HEK293 (cell line): Measurements from ENCODE around the gene UGT2B7.

Experiments
- CTCF ChIA-PET: fragments of 350-600 bp; formaldehyde crosslinking; extraction: SDS; loops from one replicate; lab custom pipeline; 2021; ENCODE audit warnings: antibody characterized with exemption; lab: Yijun Ruan, JAX
- POLR2A ChIA-PET: fragments of 300-600 bp; formaldehyde crosslinking; extraction: SDS; loops from one replicate; lab custom pipeline; 2020; ENCODE audit warnings: antibody characterized with exemption, inconsistent platforms; lab: Yijun Ruan, JAX
- H3K27ac ChIP-seq: fragments of 200-500 bp; sonication (Bioruptor generic); 2 replicates; pipeline ENCODE4 v1.5.1; 2014; ENCODE audit warnings: low read depth, low read length, control low read depth, inconsistent platforms; ENCODE audit errors: extremely low read depth
- H3K36me3 ChIP-seq, 2 experiments: fragments of 200-500 bp in 1 of 2; sonication (Bioruptor generic) in 1 of 2; 1 replicate in 1 of 2; 2 replicates in 1 of 2; pipeline ENCODE4 v1.5.1; 2014 to 2017; ENCODE audit warnings: inconsistent platforms in 2 of 2, low read length in 2 of 2; ENCODE audit not compliant: control insufficient read depth in 2 of 2, insufficient read depth in 1 of 2
- H3K4me1 ChIP-seq: fragments of 200-500 bp; sonication (Bioruptor generic); 2 replicates; pipeline ENCODE4 v1.5.1; 2014; ENCODE audit warnings: mild to moderate bottlenecking, low read length, inconsistent platforms; ENCODE audit not compliant: control insufficient read depth, insufficient read depth
- H3K4me3 ChIP-seq: 2 replicates; pipeline ENCODE4 v1.5.1; 2011; ENCODE audit warnings: low read depth, mild to moderate bottlenecking, control low read depth, low read length, moderate library complexity
- H3K9me3 ChIP-seq: fragments of 200-500 bp; sonication (Bioruptor generic); 2 replicates; pipeline ENCODE4 v1.5.1; 2014; ENCODE audit warnings: low read depth, low read length, inconsistent platforms; ENCODE audit not compliant: control insufficient read depth, insufficient read depth
- GLIS2 ChIP-seq: fragments of 450-650 bp; formaldehyde crosslinking; IDR thresholded peaks from 2 replicates; pipeline ENCODE4 v1.5.1; 2016; ENCODE audit warnings: missing biosample characterization, missing genetic modification characterization
- HOXA7 ChIP-seq: sonication (generic); formaldehyde crosslinking; IDR thresholded peaks from 2 replicates; pipeline ENCODE4 v1.8.1; 2022; ENCODE audit warnings: missing genetic modification reagents, borderline replicate concordance
- KLF16 ChIP-seq: fragments of 450-650 bp; formaldehyde crosslinking; IDR thresholded peaks from 2 replicates; pipeline ENCODE4 v1.5.1; 2017; ENCODE audit warnings: missing biosample characterization, missing genetic modification characterization
- OVOL3 ChIP-seq: fragments of 450-650 bp; formaldehyde crosslinking; IDR thresholded peaks from 2 replicates; pipeline ENCODE4 v1.5.1; 2016; ENCODE audit warnings: missing biosample characterization, missing genetic modification characterization
- SCRT1 ChIP-seq: fragments of 450-650 bp; formaldehyde crosslinking; IDR thresholded peaks from 2 replicates; pipeline ENCODE4 v1.5.1; 2016; ENCODE audit warnings: missing biosample characterization, missing genetic modification characterization, borderline replicate concordance
- YY1 ChIP-seq: fragments of 450-650 bp; formaldehyde crosslinking; IDR thresholded peaks from 2 replicates; pipeline ENCODE4 v1.5.1; 2018; ENCODE audit warnings: missing biosample characterization, missing genetic modification characterization
- ZBTB17 ChIP-seq: fragments of 450-650 bp; formaldehyde crosslinking; IDR thresholded peaks from 2 replicates; pipeline ENCODE4 v1.5.1; 2016; ENCODE audit warnings: missing biosample characterization, missing genetic modification characterization
- ZNF140 ChIP-seq: fragments of 450-650 bp; formaldehyde crosslinking; IDR thresholded peaks from 2 replicates; pipeline ENCODE4 v1.5.1; 2016; ENCODE audit warnings: missing biosample characterization, missing genetic modification characterization
- ZNF311 ChIP-seq: fragments of 450-650 bp; formaldehyde crosslinking; IDR thresholded peaks from 2 replicates; pipeline ENCODE4 v1.5.1; 2017; ENCODE audit warnings: missing biosample characterization, missing genetic modification characterization, borderline replicate concordance
- ZNF366 ChIP-seq: fragments of 450-650 bp; formaldehyde crosslinking; conservative IDR thresholded peaks from 2 replicates; pipeline ENCODE4 v1.5.1; 2016; ENCODE audit warnings: missing biosample characterization, missing genetic modification characterization
- ZNF501 ChIP-seq: fragments of 450-650 bp; formaldehyde crosslinking; IDR thresholded peaks from 2 replicates; pipeline ENCODE4 v1.5.1; 2016; ENCODE audit warnings: missing biosample characterization, missing genetic modification characterization
- ZNF548 ChIP-seq: fragments of 450-650 bp; formaldehyde crosslinking; IDR thresholded peaks from 2 replicates; pipeline ENCODE4 v1.5.1; 2016; ENCODE audit warnings: missing biosample characterization, missing genetic modification characterization
- ZNF555 ChIP-seq: fragments of 450-650 bp; formaldehyde crosslinking; conservative IDR thresholded peaks from 2 replicates; pipeline ENCODE4 v1.5.1; 2017; ENCODE audit warnings: missing biosample characterization, mild to moderate bottlenecking, missing genetic modification characterization, inconsistent platforms
- ZNF626 ChIP-seq: fragments of 450-650 bp; sonication (Bioruptor Pico); formaldehyde crosslinking; IDR thresholded peaks from 2 replicates; pipeline ENCODE4 v1.5.1; 2018; ENCODE audit warnings: missing biosample characterization, missing genetic modification characterization, inconsistent platforms
- ZNF664 ChIP-seq: fragments of 450-650 bp; formaldehyde crosslinking; IDR thresholded peaks from 2 replicates; pipeline ENCODE4 v1.5.1; 2016; ENCODE audit warnings: missing biosample characterization, missing genetic modification characterization
- ZNF776 ChIP-seq: fragments of 450-650 bp; formaldehyde crosslinking; IDR thresholded peaks from 2 replicates; pipeline ENCODE4 v1.5.0; 2017; ENCODE audit warnings: missing biosample characterization, missing genetic modification characterization, borderline replicate concordance
- ZXDB ChIP-seq: fragments of 450-650 bp; formaldehyde crosslinking; IDR thresholded peaks from 2 replicates; pipeline ENCODE4 v1.5.1; 2016; ENCODE audit warnings: missing biosample characterization, missing genetic modification characterization
- TF ChIP-seq, protein P1 (sequence below): fragments of 450-650 bp; formaldehyde crosslinking; IDR thresholded peaks from 2 replicates; pipeline ENCODE4 v1.5.1; 2017; ENCODE audit warnings: missing biosample characterization, missing genetic modification characterization
- TF ChIP-seq, protein P2 (sequence below): fragments of 450-650 bp; formaldehyde crosslinking; IDR thresholded peaks from 2 replicates; pipeline ENCODE4 v1.5.1; 2016; ENCODE audit warnings: missing biosample characterization, missing genetic modification characterization
- TF ChIP-seq, protein P3 (sequence below): fragments of 450-650 bp; formaldehyde crosslinking; optimal IDR thresholded peaks from 2 replicates; pipeline ENCODE3; 2016; ENCODE audit warnings: missing biosample characterization, mild to moderate bottlenecking, missing genetic modification characterization
- TF ChIP-seq, protein P4 (sequence below): fragments of 450-650 bp; formaldehyde crosslinking; IDR thresholded peaks from 2 replicates; pipeline ENCODE4 v1.5.1; 2017; ENCODE audit warnings: missing biosample characterization, missing genetic modification characterization
- TF ChIP-seq, protein P5 (sequence below): fragments of 450-650 bp; formaldehyde crosslinking; IDR thresholded peaks from 2 replicates; pipeline ENCODE4 v1.5.1; 2017; ENCODE audit warnings: missing biosample characterization, missing genetic modification characterization
- TF ChIP-seq, protein P6 (sequence below): fragments of 450-650 bp; formaldehyde crosslinking; IDR thresholded peaks from 2 replicates; pipeline ENCODE4 v1.5.1; 2016; ENCODE audit warnings: missing biosample characterization, missing genetic modification characterization

The UGT2B7 gene

DNA sequence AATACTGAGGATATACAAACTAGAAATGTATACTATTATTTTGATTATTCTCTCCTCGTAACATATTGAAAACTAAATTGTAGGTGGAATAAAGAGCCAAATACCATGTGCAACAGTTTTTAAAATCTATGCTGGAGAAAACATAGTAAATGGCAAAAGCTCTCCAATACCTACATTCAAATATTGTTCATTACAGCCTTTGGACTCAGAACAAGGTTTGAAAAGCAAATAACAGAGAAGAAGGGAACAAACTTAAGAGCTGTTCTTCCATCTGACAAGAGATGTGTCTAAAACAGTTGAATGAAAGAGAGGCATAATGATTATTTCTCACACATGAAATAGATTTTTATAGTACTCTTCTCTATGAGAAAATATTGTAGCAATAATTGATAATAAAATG lies 25.0 kb upstream of the UGT2B7 start:
- H3K27ac ChIP-seq, result no peak overlapping the region
- no peaks in the 10 kb centered on the region for H3K36me3 ChIP-seq
- H3K4me1 ChIP-seq, result no peaks in the 10 kb centered on the region
- ChIA-PET CTCF (no interaction called here), POLR2A (no interaction called here)
- H3K9me3 ChIP-seq, result no peaks in the 10 kb centered on the region
- H3K4me3 ChIP-seq, result no peak overlapping the region
- TF ChIP-seq ZBTB17 (tag by site-specific recombination) (no peak), OVOL3 (no peak), ZNF140 (no peak), HOXA7 (CRISPR knock-in tag) (no peak), ZNF501 (tag by site-specific recombination) (no peak), ZXDB (tag by site-specific recombination) (no peak), GLIS2 (tag by site-specific recombination) (no peak), ZNF548 (tag by site-specific recombination) (no peak)
- TF ChIP-seq, protein P1, sequence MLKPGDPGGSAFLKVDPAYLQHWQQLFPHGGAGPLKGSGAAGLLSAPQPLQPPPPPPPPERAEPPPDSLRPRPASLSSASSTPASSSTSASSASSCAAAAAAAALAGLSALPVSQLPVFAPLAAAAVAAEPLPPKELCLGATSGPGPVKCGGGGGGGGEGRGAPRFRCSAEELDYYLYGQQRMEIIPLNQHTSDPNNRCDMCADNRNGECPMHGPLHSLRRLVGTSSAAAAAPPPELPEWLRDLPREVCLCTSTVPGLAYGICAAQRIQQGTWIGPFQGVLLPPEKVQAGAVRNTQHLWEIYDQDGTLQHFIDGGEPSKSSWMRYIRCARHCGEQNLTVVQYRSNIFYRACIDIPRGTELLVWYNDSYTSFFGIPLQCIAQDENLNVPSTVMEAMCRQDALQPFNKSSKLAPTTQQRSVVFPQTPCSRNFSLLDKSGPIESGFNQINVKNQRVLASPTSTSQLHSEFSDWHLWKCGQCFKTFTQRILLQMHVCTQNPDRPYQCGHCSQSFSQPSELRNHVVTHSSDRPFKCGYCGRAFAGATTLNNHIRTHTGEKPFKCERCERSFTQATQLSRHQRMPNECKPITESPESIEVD (tag by site-specific recombination), result no peak
- TF ChIP-seq, protein P2, sequence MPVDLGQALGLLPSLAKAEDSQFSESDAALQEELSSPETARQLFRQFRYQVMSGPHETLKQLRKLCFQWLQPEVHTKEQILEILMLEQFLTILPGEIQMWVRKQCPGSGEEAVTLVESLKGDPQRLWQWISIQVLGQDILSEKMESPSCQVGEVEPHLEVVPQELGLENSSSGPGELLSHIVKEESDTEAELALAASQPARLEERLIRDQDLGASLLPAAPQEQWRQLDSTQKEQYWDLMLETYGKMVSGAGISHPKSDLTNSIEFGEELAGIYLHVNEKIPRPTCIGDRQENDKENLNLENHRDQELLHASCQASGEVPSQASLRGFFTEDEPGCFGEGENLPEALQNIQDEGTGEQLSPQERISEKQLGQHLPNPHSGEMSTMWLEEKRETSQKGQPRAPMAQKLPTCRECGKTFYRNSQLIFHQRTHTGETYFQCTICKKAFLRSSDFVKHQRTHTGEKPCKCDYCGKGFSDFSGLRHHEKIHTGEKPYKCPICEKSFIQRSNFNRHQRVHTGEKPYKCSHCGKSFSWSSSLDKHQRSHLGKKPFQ (tag by site-specific recombination), result no peak
- TF ChIP-seq, protein P3, sequence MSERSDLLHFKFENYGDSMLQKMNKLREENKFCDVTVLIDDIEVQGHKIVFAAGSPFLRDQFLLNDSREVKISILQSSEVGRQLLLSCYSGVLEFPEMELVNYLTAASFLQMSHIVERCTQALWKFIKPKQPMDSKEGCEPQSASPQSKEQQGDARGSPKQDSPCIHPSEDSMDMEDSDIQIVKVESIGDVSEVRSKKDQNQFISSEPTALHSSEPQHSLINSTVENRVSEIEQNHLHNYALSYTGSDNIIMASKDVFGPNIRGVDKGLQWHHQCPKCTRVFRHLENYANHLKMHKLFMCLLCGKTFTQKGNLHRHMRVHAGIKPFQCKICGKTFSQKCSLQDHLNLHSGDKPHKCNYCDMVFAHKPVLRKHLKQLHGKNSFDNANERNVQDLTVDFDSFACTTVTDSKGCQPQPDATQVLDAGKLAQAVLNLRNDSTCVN (tag by site-specific recombination), result no peak
- TF ChIP-seq, protein P4, sequence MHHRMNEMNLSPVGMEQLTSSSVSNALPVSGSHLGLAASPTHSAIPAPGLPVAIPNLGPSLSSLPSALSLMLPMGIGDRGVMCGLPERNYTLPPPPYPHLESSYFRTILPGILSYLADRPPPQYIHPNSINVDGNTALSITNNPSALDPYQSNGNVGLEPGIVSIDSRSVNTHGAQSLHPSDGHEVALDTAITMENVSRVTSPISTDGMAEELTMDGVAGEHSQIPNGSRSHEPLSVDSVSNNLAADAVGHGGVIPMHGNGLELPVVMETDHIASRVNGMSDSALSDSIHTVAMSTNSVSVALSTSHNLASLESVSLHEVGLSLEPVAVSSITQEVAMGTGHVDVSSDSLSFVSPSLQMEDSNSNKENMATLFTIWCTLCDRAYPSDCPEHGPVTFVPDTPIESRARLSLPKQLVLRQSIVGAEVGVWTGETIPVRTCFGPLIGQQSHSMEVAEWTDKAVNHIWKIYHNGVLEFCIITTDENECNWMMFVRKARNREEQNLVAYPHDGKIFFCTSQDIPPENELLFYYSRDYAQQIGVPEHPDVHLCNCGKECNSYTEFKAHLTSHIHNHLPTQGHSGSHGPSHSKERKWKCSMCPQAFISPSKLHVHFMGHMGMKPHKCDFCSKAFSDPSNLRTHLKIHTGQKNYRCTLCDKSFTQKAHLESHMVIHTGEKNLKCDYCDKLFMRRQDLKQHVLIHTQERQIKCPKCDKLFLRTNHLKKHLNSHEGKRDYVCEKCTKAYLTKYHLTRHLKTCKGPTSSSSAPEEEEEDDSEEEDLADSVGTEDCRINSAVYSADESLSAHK (tag by site-specific recombination), result no peak

DNA sequence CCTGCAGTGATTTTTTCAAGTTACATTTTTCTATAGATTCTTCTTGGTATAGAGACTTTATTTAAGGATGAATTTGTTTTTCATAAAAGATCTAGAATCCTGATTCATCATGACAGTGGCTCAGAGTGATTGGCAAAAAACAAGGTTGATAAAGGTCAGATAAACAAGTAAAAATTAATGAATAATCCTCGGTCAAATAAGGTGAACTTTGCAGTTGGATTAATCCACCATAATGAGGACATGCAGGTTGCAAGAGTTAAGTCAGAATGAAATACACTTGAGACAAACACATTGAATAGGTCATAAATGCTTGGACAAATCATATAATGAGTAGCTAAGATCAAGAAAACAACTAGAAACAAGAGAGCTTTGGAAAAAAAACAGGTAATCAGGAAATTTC lies 22.9 kb upstream of the UGT2B7 start:
- H3K36me3 ChIP-seq, result no peaks in the 10 kb centered on the region
- H3K4me3 ChIP-seq, result no peak overlapping the region
- CTCF ChIA-PET, result no interaction called here
- no peaks in the 10 kb centered on the region for H3K9me3 ChIP-seq
- POLR2A ChIA-PET, result no interaction called here
- H3K4me1 ChIP-seq, result no peaks in the 10 kb centered on the region
- no peak overlapping the region for H3K27ac ChIP-seq
- TF ChIP-seq YY1 (no peak), ZNF311 (no peak), ZNF501 (tag by site-specific recombination) (no peak), ZNF776 (no peak), ZNF626 (no peak), ZNF555 (tag by site-specific recombination) (no peak), ZNF664 (no peak), SCRT1 (no peak), ZNF366 (tag by site-specific recombination) (no peak), ZBTB17 (tag by site-specific recombination) (no peak), KLF16 (tag by site-specific recombination) (no peak)
- TF ChIP-seq, protein P5, sequence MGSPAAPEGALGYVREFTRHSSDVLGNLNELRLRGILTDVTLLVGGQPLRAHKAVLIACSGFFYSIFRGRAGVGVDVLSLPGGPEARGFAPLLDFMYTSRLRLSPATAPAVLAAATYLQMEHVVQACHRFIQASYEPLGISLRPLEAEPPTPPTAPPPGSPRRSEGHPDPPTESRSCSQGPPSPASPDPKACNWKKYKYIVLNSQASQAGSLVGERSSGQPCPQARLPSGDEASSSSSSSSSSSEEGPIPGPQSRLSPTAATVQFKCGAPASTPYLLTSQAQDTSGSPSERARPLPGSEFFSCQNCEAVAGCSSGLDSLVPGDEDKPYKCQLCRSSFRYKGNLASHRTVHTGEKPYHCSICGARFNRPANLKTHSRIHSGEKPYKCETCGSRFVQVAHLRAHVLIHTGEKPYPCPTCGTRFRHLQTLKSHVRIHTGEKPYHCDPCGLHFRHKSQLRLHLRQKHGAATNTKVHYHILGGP (tag by site-specific recombination), result no peak
- TF ChIP-seq, protein P6, sequence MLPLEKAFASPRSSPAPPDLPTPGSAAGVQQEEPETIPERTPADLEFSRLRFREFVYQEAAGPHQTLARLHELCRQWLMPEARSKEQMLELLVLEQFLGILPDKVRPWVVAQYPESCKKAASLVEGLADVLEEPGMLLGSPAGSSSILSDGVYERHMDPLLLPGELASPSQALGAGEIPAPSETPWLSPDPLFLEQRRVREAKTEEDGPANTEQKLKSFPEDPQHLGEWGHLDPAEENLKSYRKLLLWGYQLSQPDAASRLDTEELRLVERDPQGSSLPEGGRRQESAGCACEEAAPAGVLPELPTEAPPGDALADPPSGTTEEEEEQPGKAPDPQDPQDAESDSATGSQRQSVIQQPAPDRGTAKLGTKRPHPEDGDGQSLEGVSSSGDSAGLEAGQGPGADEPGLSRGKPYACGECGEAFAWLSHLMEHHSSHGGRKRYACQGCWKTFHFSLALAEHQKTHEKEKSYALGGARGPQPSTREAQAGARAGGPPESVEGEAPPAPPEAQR (tag by site-specific recombination), result no peak
